Muscle of back (tissue), 13 donors: Measurements from ENCODE around the gene CCDC122. TPM values are rescaled to one million over a fixed set of nuclear protein-coding genes. Genes with fewer than 3 reads are reported as not detected.

Source experiments
- DNase-seq, 3 donors: peaks; one replicate each; pipeline versions ENCODE4 v3.0.0 to v3.0.0-alpha.2; 2013
- long read RNA-seq, 9 donors: transcript quantifications; one replicate each; lab custom pipeline, GENCODE V29; 2026
- polyA plus RNA-seq, 10 donors: library from polyadenylated mRNA; unstranded; fragments of 120-200 nt; gene quantifications; one replicate each; pipeline ENCODE4 v1.2.1, GENCODE V29; 2013; ENCODE audit not compliant: insufficient read length in 10 of 10

Gene CCDC122
- 1 to 10 TPM; 1.7 to 4.7 (median 3.5) TPM for polyA plus RNA-seq
- long read RNA-seq, donor 1, partial matches to known transcripts: 0 of 1 reads
- long read RNA-seq, donor 1, other reads (novel, unspliced or antisense): 0 of 1 reads
- long read RNA-seq, donor 2: 0 reads
- long read RNA-seq, donor 3: 0 reads
- long read RNA-seq, donor 4: 0 reads
- long read RNA-seq, donor 5: 0 reads
- long read RNA-seq, donor 6: 0 reads
- long read RNA-seq, donor 7, partial matches to known transcripts: 0 of 1 reads
- long read RNA-seq, donor 7, other reads (novel, unspliced or antisense): 0 of 1 reads
- long read RNA-seq, donor 8: 0 reads
- long read RNA-seq, donor 9: 0 reads

DNA sequence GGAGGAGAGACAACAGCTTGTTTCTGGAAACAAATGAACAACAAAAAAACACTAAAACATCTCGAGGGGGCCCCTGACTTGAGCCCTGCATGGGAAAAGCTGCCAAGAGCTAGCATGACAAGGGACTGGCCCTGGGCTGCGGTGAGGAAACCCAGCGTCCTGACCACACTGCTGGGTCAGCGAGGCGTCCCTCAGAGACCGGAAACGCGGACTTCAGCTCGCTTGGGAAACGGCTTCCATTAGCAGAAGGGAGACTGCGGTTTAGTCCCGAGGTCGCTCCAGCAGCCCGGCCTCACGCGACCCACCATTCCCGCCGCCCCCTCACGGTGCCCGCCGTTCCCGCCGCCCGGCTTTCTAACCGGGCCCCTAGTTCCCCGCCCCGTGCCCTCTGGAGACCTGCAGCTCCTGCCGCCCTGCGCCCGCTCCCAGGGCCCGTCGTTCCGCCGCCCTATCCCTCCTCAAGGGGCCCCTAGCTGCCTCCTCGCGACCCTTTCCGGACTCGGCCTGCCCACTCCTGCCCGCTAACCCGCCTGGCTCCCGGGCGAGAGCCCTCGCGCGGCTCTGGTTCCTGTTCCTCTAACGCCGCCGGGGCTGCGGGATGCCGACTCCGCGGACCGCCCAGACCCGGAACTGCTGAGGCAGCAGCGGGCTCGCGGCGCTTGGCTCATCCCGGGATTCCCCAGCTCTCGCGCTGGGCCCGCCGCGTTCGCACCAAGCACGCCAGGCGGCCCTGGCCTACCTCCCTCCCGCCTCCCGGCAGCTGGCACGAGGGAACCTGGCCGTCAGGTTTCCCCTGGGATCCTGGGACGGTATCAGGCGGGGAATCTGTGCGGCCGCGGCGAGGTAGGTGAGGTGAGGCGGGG lies at the start of gene CCDC122:
TSS of gene CCDC122 (minus strand) at position 849 of the 863 bp plus-strand sequence. CDS start 10,364 bp downstream, outside the sequence.
- DNase-seq: peak; percentile 71 to 93 (median 84)

DNA sequence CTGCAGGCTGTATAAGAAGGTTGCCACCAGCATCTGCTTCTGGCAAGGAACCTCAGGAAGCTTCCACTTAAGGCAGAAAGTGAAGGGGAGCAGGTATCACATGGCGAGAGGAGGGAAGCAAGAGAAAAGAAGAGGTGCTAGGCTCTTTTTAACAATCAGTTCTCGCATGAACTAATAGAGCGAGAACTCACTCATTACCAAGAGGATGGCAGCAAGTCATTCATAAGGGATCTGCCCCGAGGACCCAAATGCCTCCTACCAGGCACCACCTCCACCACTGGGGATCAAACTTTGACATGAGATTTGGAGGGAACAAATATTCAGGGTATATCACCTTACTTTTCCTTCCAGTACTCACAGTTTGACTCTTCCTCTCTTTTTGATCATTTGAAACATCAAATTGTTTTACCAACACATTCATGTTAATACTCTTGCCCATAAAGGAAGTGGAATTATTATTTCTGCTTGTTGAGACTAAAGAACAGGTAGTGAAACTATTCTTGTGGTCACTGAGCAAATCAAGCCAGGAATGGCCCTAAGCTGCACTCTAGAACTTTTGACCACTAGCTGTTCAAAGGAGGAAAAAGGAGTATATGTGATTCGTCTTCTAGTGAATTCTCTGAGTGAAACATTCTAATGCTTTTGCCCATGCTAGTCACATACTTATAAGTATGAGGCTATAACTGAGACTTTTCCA lies 45.2 kb upstream of the CCDC122 start:
- DNase-seq: no peak

DNA sequence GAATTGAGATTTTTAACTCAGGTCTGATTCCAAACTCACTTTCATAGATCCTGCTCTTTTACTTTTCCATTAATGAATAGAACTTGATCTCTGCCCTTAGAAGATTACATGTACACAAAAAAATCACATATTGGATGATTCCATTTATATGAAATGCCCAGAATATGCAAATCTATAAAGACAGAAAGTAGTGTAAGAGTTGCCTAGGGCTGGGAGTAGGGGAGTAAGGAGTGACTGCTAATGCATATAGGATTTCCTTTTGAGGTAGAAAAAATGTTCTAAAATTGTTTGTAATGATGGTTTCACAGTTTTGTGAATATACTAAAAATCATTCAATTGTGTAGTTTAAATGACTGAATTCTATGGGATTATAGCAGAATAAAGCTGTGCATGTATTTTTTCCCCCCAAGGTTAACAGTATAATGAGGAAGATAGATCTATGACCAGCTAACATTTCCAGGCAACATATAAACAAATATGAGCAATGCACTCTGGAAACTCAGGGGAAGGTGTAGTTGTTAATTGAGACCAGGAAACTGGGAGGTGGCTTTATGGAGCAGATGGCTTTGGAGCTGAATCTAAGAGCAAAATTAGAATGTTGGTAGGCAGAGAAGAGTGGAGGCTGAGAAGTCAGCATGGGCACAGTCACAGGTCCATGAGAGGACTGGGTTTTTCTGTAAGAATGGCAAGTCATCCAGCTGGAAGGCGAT lies 41.6 kb upstream of the CCDC122 start:
- no peak for DNase-seq

DNA sequence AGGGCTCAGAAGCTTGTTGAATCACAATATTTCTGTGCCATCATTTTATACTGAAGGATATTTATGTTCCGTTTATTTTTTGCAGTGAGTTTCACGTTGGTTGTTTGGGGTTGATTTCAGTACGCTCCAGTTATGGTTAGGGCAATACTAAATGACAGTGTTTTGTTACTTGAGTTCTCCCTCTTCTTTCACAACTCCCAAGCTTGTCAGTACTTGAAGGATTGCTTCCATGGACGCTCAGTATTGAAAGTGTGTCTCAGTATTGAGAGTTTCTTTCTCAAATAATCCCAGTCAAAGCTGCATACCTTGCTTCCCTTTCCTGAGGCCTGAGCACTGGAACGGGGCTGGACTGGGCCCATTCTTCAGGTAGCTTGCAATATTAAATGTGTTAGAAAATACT lies 39.1 kb upstream of the CCDC122 start:
- DNase-seq: no peak

DNA sequence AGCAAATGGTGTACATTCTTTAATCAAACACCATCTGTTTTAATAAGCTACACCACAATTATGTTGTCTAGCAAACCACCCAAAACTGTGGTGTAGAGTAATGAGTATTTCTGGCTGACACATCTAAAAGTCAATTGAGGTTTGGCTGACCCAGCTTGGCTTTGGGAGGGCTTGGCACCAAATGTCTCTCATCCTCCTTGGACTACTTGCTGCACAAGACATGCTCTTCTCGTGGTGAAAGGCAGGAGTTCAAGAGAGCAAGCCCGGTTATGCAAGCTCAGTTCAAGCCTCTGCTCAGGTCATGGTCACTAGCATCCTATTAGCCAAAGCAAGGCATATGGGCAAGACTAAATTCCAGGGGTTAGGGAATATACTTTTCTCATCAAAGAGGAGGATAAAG lies 37.3 kb upstream of the CCDC122 start:
- DNase-seq: no peak

DNA sequence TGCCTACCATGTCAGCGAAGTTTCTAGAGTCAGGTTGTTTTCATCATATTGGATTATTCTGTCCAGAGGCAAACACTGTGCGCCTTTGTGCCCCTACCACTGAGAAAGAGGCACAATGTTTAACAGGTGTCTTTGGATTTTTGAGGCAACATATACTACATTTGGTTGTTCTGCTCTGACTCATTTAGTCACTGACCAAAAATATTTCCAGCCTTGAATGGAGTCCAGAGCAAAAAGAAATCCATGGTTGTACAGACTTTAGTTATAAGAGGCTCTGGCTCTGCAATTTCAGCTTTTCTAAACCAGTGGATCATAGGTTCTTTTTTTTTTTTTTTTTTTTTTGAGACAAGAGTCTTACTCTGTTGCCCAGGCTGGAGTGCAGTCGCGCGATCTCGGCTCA lies 35.9 kb upstream of the CCDC122 start:
- peak in 1 of 3 donors; percentile 13 for DNase-seq

DNA sequence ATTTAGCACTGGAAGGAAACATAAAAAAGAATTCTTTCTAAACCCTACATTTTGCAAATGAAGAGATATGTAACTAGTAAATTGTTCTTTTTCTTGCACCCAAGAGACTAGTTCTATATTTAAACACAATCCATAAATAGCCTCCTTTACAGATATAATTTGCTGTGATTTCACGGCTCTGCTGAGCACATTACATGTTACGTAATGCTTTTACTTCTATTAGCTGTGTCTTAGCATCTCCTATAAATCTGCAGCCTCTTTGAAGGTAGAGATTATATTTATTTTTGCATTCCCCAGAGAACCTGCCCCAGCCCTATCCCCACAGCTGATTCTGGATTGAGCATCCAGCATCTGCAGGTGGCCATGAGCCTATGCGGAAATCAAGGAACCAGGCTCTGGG lies 32.3 kb upstream of the CCDC122 start:
- DNase-seq: no peak

DNA sequence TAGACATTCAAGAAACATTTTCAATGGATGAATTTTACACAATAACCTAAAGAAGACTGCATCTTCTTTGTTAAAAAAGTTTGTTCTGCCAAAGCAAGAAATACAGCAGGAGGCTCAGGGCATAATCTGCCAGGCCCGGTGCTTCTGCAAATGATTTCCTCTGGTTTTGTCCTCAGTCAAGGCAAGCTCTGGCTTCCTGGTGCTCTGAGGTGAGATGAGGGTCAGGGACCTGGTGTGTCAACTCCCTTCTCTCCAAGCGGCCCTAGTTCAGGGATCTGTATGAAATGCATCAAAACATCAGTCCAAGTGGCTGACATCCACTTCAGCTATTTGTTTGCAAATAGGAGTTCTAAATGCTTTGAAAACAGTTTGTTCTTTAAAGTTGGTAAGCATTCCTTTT lies 31.7 kb upstream of the CCDC122 start:
- no peak for DNase-seq

DNA sequence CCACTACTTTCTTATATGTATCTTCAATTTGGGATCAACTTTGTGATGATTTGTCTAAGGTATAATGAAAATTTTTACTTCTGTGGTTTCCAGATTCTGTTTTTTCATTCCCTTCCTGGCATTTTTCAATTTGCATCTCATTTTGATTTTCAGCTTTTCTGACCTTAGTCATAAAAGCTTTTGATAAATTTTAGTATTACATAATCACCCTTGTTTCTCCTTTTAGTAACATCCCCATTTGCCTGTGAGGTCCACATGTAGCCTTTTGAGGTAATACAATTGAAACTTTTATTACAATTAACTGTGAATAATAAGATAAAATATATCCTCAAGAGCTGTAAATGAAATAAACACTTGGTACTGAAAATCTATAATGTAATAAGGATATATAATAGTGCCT lies 31.3 kb upstream of the CCDC122 start:
- no peak for DNase-seq

DNA sequence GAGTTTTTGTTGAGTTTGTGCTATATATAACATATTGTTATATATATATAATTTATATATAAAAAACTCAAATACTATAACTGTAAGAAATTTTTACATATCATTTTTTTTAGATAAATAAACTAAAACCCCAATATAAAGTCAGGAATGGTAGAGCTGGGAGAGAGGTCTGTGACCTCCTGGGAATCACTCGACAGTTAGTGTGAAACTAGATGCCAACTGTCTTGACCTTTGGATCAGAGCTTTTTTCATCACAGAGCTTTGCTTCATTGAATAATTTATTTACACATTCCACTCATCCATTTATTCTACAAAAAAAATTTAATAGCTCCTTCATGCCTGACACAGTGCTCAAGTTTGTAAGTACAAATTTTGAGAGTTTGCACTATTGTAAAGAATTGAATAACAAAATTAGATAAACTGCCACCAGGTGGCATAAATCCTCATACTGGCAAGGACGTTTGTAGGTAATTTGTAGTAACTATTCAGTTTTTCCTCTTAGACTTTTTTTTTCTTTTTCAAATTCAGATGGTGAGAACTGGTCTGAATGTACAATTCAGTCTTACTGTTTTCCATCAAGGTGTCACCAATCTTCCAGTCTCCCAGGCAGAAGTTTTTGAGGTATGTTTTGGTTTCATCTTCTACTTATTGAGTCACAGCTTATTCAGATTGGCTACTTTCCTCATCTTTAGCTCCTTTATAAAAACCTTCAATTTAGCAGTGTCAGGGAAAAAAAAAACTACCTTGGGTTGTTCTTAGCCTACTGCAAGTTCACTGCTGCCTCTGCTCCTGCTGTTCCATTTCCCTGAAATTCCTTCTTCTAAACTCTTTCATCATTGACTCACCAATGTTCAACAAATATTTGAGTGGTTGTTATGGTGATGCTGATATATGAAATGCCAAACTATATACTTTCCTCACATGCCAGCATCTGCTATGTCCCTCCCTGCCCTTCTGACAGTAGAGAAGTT lies 28.9 kb upstream of the CCDC122 start:
- peak; percentile 42 to 70 (median 51) for DNase-seq

DNA sequence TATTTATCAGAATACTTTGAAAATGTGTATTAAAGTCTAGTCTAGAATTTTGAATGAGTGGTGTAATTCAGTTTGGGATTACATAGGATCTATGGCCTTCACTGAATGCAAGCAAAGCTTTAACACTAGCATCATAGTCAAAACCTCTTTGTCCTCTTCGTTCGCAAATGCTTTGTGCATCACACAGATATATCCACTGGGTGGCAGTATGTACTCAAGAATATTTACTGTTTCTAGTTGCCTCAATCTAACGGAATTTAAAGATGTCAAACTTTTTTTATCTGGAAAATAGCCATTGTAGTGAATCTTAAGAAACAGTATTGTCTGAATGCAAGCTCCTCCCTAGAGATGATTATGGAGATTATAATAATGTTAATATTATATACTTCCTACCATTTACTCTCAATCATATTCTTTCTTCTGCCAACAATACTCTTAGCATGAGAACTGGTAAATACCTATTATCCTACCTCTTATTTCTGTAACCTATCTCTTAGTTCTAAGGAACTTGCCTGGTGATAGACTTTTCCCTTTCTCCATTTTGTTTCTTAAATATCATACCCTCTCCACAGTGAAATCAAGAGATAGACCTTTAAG lies 26.0 kb upstream of the CCDC122 start:
- peak; percentile 61 to 81 (median 68) for DNase-seq

DNA sequence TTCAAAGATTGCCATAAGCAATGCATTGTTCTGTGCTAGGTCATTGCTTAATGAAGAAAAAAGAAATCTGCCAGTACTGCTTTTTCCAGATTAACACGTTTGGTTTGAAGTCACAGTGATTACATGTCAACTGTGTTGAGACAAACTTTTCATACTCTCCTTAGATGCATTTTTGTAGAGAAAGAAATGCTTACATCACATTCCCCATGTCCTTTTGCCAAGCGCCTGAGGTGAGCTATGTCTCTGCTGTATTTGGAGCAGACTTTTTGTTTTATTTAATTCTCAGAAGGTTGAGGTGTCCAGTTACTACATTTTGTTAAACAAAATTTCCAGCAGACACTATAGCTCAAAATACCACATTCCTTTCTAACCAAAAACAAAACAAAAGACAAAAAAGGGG lies 16.4 kb upstream of the CCDC122 start:
- DNase-seq: no peak

DNA sequence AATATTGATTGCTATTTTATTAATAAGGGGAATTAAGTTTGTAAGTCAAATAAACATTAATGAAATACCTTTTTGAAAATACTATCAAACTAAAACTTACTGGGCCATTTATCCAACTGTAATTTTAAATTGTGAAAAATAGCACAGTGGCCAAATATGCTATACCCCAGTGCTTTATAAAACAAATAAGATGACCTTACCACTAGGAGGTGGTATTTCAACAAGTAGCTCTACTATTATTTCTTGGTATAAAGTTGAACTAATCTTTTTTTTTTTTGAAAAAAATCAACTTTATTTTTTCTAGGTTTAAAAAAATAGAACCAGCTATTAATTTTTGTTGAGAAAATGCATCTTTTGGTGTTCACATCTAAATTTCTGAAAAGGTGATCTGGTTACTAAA lies 14.9 kb upstream of the CCDC122 start:
- no peak for DNase-seq

DNA sequence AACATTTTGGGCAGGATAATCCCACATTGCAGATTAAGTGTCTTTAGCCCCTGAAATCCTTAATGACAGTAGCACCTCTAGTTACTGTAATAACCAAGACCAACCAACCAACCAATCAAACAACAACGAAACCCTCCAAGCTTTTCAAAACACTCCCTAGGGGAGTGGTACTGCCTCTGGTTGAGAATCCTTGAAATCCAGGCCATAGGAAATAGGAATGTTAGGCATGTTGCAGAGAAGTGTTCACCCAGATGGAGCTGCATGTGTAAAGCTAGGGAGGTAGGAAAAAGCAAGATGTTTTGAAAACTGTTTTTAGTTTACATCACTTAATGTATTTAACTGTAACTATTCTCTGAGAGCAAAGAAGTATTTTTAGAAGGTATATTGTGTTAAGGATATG lies 4.7 kb upstream of the CCDC122 start:
- DNase-seq: no peak

DNA sequence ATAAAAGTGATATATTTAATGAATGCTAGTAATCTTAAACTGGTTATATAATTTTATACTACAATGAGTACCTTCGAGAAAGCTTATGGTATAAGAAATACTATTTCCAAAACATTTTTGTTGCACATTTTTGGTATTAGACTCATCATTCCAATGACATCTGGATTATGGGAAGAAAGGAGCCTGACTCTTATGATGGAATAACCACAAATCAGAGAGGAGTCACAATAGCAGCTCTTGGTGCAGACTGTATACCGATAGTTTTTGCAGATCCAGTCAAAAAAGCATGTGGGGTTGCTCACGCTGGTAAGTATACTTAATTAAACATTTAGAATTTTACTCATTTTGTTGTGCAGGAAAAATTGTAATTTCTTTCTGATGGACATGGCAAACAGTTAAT lies 4.1 kb upstream of the CCDC122 start:
- no peak for DNase-seq

DNA sequence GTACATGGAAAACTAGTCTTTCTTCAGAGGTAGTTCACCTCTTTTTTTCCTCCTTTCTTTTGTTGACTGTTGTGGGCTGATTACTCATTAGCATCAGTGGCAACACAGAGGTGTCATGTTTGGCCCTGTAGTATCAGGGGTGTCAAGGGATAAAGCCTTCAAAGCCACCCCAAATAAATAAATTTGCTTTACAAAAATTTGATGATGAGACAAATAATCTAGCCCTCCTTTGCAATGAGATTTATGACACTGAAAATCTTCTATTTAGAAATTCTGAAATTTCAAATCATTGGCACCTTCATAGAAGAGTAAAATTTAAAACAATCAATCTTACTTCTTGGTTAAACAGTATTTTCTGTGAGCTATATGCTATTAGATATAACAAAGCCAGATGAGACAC lies 2.0 kb upstream of the CCDC122 start:
- DNase-seq: no peak

DNA sequence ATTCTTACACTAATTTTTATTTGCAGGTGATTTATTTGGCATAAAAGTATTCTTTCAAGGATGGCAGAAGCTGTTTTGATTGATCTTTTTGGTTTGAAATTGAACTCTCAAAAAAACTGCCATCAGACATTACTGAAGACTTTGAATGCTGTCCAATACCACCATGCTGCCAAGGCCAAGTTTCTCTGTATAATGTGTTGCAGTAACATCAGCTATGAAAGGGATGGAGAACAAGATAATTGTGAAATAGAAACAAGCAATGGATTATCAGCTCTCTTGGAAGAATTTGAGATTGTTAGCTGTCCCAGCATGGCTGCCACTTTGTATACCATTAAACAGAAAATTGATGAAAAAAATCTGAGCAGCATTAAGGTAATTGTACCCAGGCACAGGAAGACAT lies 1.4 kb upstream of the CCDC122 start:
- DNase-seq: peak in 1 of 3 donors; percentile 22

DNA sequence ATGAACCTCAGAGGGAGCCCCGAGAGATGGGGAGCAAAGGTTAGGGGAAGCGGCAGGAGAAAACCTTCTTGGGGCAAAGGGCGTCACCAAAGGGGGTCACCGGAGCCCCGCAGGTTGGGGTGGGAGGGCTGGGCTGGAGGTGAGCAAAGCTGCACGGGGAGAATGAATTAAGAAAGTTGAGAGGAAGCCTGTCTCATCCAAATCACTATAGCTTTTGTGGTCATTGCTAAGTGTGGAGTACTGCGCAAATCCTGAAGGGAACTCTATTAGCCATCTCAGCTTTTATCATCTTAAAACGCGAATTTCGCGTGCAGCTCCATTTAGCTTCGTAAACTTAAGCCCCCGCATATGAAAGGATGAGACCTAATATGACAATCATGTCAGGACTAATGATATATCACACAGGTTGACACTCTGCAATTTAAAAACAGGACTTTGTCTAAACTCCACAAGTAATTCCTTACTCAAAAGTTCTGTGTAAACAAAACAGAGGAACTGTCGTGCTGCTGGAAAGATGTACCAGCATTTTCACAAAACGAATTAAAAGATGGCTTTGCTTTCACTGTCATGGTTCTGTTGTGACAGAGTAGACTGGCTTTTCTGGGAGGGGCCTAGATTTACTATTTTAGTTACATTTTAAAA lies 795 bp upstream of the CCDC122 start:
- peak in 2 of 3 donors; percentile 14 to 53 for DNase-seq

DNA sequence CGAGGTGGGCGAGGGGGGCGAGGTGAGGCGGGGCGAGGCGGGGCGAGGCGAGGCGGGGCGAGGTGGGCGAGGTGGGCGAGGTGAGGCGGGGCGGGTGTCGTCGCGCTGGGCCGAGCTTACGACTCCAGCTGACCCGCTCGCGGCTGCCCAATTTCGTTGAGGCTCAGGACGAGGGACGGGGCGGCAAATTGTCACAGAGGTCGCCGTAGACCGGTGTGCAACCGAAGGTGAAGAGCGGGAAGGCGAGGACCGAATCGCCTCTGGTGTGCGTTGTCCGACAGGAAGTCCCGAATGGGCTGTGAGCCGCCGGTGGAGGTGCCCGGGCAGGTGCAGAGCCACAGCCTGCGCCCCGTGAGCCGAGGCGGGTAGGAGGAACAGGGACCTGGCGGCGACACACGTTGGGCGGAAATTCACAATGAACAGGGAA lies 228 bp upstream of the CCDC122 start, which contains the start of gene LACC1:
TSS of gene LACC1 (plus strand) at position 150 of the 427 bp plus-strand sequence. CDS start 1,082 bp downstream, outside the sequence.
- DNase-seq: peak in 1 of 3 donors; percentile 19
